Measurements from ENCODE around the gene RNF123. TPM values are rescaled to one million over a fixed set of nuclear protein-coding genes. Genes with fewer than 3 reads are reported as not detected.

The RNF123 gene
- total and polyA plus RNA-seq, 4 donors: 22.2 to 45.0 (median 23.1) TPM

DNA sequence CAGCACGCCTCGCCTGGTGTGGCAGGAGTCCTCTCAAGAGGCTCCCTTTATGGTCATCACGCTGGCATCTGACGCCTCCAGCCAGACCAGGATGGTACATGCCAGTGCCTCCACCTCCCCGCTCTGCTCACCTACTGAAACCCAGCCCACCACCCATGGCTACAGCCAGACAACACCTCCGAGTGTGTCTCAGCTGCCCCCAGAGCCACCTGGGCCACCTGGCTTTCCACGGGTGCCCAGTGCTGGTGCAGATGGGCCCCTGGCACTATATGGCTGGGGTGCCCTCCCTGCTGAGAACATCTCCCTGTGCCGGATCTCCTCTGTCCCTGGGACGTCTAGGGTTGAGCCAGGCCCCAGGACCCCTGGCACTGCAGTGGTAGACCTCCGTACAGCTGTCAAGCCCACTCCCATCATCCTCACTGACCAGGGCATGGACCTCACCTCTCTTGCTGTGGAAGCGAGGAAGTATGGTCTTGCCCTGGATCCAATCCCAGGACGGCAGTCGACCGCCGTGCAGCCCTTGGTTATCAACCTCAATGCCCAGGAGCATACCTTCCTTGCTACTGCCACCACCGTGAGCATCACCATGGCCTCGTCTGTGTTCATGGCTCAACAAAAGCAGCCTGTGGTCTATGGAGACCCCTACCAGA is 35.1 kb upstream of the RNF123 start:
- Histone ChIP-seq H3K36me3 (ENCODE audit: control insufficient read depth in 4 of 4, insufficient read depth in 4 of 4, low read length in 4 of 4) (no peaks in the 10 kb centered on the region), H3K27ac (ENCODE audit: low read depth in 1 of 2, low read length in 1 of 2) (no peak overlapping the region), H3K27me3 (ENCODE audit: control insufficient read depth in 3 of 3, insufficient read depth in 3 of 3, low read length in 2 of 3) (no peaks in the 10 kb centered on the region), H3K9me3 (ENCODE audit: control insufficient read depth in 4 of 4, insufficient read depth in 3 of 4, low read length in 3 of 4) (peaks cover 0 to 1% (median 0%) of the 10 kb centered on the region in 4 donors), H3K4me1 (ENCODE audit: control insufficient read depth in 5 of 5, insufficient read depth in 5 of 5, low read length in 5 of 5) (no peaks in the 10 kb centered on the region), H3K4me3 (no peak overlapping the region), H3K9ac (ENCODE audit: insufficient read depth in 1 of 2, low read length in 2 of 2) (no peak overlapping the region)
- no peak for TF ChIP-seq CTCF (IDR thresholded peaks at IDR 0.05; ENCODE audit: control extremely low read depth, extremely low read depth)
- ATAC-seq (ENCODE audit: insufficient read depth, low FRiP score) (no peak), DNase-seq (no peak)
- WGBS, 2 donors: 89 to 98% methylated on average over 17 of the region's 17 CpGs

DNA sequence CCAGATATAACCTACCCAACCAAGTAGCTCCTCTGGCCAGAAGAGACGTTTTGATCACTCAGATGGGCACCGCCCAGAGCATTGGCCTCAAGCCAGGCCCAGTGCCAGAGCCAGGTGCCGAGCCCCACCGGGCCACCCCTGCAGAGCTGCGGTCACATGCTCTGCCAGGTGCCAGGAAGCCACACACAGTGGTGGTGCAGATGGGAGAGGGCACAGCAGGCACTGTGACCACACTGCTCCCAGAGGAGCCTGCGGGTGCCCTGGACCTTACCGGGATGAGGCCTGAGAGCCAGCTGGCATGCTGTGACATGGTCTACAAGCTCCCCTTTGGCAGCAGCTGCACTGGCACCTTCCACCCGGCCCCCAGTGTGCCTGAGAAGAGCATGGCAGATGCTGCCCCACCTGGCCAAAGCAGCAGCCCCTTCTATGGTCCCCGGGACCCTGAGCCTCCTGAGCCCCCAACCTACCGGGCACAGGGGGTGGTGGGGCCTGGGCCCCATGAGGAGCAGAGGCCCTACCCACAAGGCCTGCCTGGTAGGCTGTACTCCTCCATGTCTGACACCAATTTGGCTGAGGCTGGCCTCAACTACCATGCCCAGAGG is 34.3 kb upstream of the RNF123 start:
- Histone ChIP-seq H3K9me3 (ENCODE audit: control insufficient read depth in 4 of 4, insufficient read depth in 3 of 4, low read length in 3 of 4) (peaks cover 0 to 1% (median 0%) of the 10 kb centered on the region in 4 donors), H3K4me1 (ENCODE audit: control insufficient read depth in 5 of 5, insufficient read depth in 5 of 5, low read length in 5 of 5) (no peaks in the 10 kb centered on the region), H3K36me3 (ENCODE audit: control insufficient read depth in 4 of 4, insufficient read depth in 4 of 4, low read length in 4 of 4) (no peaks in the 10 kb centered on the region), H3K4me3 (no peak overlapping the region), H3K9ac (ENCODE audit: insufficient read depth in 1 of 2, low read length in 2 of 2) (no peak overlapping the region), H3K27ac (ENCODE audit: low read depth in 1 of 2, low read length in 1 of 2) (no peak overlapping the region), H3K27me3 (ENCODE audit: control insufficient read depth in 3 of 3, insufficient read depth in 3 of 3, low read length in 2 of 3) (no peaks in the 10 kb centered on the region)
- ATAC-seq (ENCODE audit: insufficient read depth, low FRiP score) (no peak), DNase-seq (no peak)
- TF ChIP-seq CTCF (IDR thresholded peaks at IDR 0.05; ENCODE audit: control extremely low read depth, extremely low read depth): no peak
- WGBS, 2 donors: 68 to 75% methylated on average over 10 of the region's 10 CpGs

DNA sequence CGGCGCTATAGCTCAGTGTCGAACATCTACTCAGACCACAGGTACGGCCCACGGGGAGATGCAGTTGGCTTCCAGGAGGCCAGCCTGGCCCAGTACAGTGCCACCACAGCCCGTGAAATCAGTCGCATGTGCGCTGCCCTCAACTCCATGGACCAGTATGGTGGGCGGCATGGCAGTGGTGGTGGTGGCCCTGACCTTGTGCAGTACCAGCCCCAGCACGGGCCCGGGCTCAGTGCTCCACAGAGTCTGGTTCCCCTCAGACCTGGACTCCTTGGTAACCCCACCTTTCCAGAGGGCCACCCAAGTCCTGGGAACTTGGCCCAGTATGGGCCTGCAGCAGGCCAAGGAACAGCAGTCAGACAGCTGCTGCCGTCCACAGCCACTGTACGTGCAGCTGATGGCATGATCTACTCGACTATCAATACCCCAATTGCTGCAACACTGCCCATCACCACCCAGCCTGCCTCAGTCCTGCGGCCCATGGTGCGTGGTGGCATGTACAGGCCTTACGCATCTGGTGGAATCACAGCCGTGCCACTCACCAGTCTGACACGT is 33.5 kb upstream of the RNF123 start:
- Histone ChIP-seq H3K36me3 (ENCODE audit: control insufficient read depth in 4 of 4, insufficient read depth in 4 of 4, low read length in 4 of 4) (no peaks in the 10 kb centered on the region), H3K4me1 (ENCODE audit: control insufficient read depth in 5 of 5, insufficient read depth in 5 of 5, low read length in 5 of 5) (no peaks in the 10 kb centered on the region), H3K27ac (ENCODE audit: low read depth in 1 of 2, low read length in 1 of 2) (no peak overlapping the region), H3K9ac (ENCODE audit: insufficient read depth in 1 of 2, low read length in 2 of 2) (no peak overlapping the region), H3K4me3 (no peak overlapping the region), H3K27me3 (ENCODE audit: control insufficient read depth in 3 of 3, insufficient read depth in 3 of 3, low read length in 2 of 3) (no peaks in the 10 kb centered on the region), H3K9me3 (ENCODE audit: control insufficient read depth in 4 of 4, insufficient read depth in 3 of 4, low read length in 3 of 4) (peaks cover 0 to 1% (median 0%) of the 10 kb centered on the region in 4 donors)
- WGBS, 2 donors: 96 to 97% methylated on average over 19 of the region's 19 CpGs
- no peak for TF ChIP-seq CTCF (IDR thresholded peaks at IDR 0.05; ENCODE audit: control extremely low read depth, extremely low read depth)
- ATAC-seq (ENCODE audit: insufficient read depth, low FRiP score) (no peak), DNase-seq (no peak)
